HG02870 (cell line): ENCODE results near the gene SMPD3.
A peak's percentile ranks its signal among the peaks of the same experiment; 100 is the strongest.

Experiments used
- ATAC-seq: cut with Tn5 transposase; IDR thresholded peaks from one replicate; pipeline ENCODE4 v1.9.1; 2021; ENCODE audit warnings: mild to moderate bottlenecking, moderate library complexity; ENCODE audit not compliant: unreplicated experiment

Gene SMPD3

GRCh38 chr16:68343137-68343536 lies 105.2 kb downstream of the SMPD3 start:
- no peak for ATAC-seq

- no peak for ATAC-seq
Observed at GRCh38 chr16:68342620-68343019, 105.7 kb downstream of the SMPD3 start.

- ATAC-seq: no peak
Observed at GRCh38 chr16:68339214-68339613, 109.1 kb downstream of the SMPD3 start.

- ATAC-seq: no peak
Observed at GRCh38 chr16:68338326-68339119, 109.8 kb downstream of the SMPD3 start.

- no peak for ATAC-seq
Observed at GRCh38 chr16:68335175-68335574, 113.1 kb downstream of the SMPD3 start.

- no peak for ATAC-seq
Observed at GRCh38 chr16:68332411-68333121, 115.7 kb downstream of the SMPD3 start.

GRCh38 chr16:68331879-68332410 lies 116.4 kb downstream of the SMPD3 start:
- ATAC-seq: no peak

GRCh38 chr16:68328860-68329390 lies 119.4 kb downstream of the SMPD3 start:
- no peak for ATAC-seq

- ATAC-seq: peak; percentile 66
Observed at GRCh38 chr16:68328151-68328859, 120.0 kb downstream of the SMPD3 start.

GRCh38 chr16:68324780-68325357 lies 123.4 kb downstream of the SMPD3 start:
- ATAC-seq: no peak

GRCh38 chr16:68324336-68324735 lies 124.0 kb downstream of the SMPD3 start:
- ATAC-seq: no peak

- no peak for ATAC-seq
Observed at GRCh38 chr16:68319185-68319908, 129.0 kb downstream of the SMPD3 start.

GRCh38 chr16:68313116-68313515 lies 135.2 kb downstream of the SMPD3 start:
- ATAC-seq: no peak

- ATAC-seq: peak; percentile 93
Observed at GRCh38 chr16:68310774-68311511, 137.4 kb downstream of the SMPD3 start, which contains the start of the genes PRMT7 and SLC7A6OS. PRMT7 (plus strand) TSS chr16:68311019; CDS start chr16:68315980, 4,961 bp downstream. SLC7A6OS (minus strand) TSS chr16:68310946; CDS start chr16:68310926, 20 bp downstream.

- ATAC-seq: no peak
Observed at GRCh38 chr16:68310437-68310773, 137.9 kb downstream of the SMPD3 start.

GRCh38 chr16:68309799-68310198 lies 138.5 kb downstream of the SMPD3 start:
- ATAC-seq: no peak
